Kidney epithelial cell (primary cell): ENCODE measurements around the gene ZNF28. TPM values are rescaled to one million over a fixed set of nuclear protein-coding genes. Genes with fewer than 3 reads are reported as not detected.
"Not testable (repeated sequence)": the region's sequence is repeated elsewhere in the genome, so short reads cannot be mapped to it uniquely, and the experiment has no call there.

Source experiments
- DNase-seq: peaks from one replicate; pipeline ENCODE4 v3.0.0-alpha.2; 2010; ENCODE audit warnings: low read depth
- H3K27me3 ChIP-seq: 2 replicates; pipeline ENCODE4 v1.6.0; 2011; ENCODE audit warnings: low read length; ENCODE audit not compliant: control insufficient read depth, insufficient read depth
- H3K36me3 ChIP-seq: 2 replicates; pipeline ENCODE4 v1.5.1; 2011; ENCODE audit warnings: low read length; ENCODE audit not compliant: control insufficient read depth, insufficient read depth
- H3K4me3 ChIP-seq: 2 replicates; pipeline ENCODE4 v1.5.1; 2011; ENCODE audit warnings: low read depth, mild to moderate bottlenecking, control low read depth, low read length
- total RNA-seq: library from RNA; depleted of rRNA; stranded (reverse); fragments of >200 nt; gene quantifications from 2 replicates; pipeline ENCODE4 v1.2.3, GENCODE V29; 2015
- TF ChIP-seq, protein P1 (sequence below): IDR thresholded peaks from 2 replicates; pipeline ENCODE4 v1.5.1; 2011; ENCODE audit warnings: mild to moderate bottlenecking, moderate library complexity, low read length, control low read depth, inconsistent platforms; ENCODE audit not compliant: insufficient read depth, poor library complexity, severe bottlenecking

ZNF28 gene
- total RNA-seq, 1 donor from 2014 or later: 21.5 TPM

DNA sequence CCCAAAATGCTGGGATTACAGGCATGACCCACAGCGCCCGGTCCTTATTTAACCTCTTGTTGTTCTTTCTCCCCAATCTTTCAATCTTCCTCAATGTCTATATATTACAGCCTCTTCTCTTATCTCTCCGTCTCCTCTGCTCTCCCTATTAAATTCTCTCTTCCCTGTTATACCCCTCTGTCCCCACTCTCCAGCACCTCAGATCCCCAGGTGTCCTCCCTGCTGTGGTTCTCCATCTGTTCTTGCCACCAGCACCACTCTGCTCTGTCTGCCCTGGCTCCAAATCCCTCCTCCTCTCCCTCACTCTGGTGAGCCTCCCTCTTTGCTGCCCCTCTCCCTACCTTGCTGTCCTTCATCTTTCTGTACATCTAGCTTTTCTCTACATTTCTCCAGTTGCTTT is 35.9 kb downstream of the ZNF28 start:
- DNase-seq: no peak
- Histone ChIP-seq H3K36me3 (no peaks in the 10 kb centered on the region), H3K4me3 (no peak overlapping the region), H3K27me3 (no peaks in the 10 kb centered on the region)
- TF ChIP-seq, protein P1, sequence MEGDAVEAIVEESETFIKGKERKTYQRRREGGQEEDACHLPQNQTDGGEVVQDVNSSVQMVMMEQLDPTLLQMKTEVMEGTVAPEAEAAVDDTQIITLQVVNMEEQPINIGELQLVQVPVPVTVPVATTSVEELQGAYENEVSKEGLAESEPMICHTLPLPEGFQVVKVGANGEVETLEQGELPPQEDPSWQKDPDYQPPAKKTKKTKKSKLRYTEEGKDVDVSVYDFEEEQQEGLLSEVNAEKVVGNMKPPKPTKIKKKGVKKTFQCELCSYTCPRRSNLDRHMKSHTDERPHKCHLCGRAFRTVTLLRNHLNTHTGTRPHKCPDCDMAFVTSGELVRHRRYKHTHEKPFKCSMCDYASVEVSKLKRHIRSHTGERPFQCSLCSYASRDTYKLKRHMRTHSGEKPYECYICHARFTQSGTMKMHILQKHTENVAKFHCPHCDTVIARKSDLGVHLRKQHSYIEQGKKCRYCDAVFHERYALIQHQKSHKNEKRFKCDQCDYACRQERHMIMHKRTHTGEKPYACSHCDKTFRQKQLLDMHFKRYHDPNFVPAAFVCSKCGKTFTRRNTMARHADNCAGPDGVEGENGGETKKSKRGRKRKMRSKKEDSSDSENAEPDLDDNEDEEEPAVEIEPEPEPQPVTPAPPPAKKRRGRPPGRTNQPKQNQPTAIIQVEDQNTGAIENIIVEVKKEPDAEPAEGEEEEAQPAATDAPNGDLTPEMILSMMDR: no peak

- not testable (repeated sequence) for H3K36me3 ChIP-seq, DNase-seq, H3K27me3 ChIP-seq, H3K4me3 ChIP-seq
Measured at GRCh38 chr19:52782864-52783263, 38.6 kb downstream of the ZNF28 start.

DNA sequence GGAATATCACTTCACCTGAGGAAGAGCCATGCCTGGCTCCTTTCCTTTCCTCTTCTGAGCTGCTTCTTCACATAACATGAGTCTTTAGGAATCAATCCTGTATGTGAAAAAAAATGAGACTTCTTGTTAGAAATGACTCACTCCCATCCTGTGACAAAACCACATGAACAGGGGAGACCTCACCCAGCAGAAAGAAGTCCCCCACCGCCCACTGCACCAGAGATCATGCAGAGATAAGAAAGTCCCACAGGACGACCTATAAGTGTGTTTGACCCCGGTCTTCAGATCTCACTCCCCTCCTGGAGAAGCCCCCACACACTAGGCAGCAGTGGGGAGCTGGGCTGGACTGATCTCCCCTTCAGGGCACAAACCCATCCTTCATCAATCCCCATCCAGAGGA is 42.6 kb downstream of the ZNF28 start:
- TF ChIP-seq, protein P1: no peak
- Histone ChIP-seq H3K36me3 (no peaks in the 10 kb centered on the region), H3K27me3 (no peaks in the 10 kb centered on the region), H3K4me3 (no peak overlapping the region)
- no peak for DNase-seq

- not testable (repeated sequence) for H3K4me3 ChIP-seq, DNase-seq, H3K36me3 ChIP-seq, H3K27me3 ChIP-seq
Measured at GRCh38 chr19:52756447-52756846, 65.0 kb downstream of the ZNF28 start.

DNA sequence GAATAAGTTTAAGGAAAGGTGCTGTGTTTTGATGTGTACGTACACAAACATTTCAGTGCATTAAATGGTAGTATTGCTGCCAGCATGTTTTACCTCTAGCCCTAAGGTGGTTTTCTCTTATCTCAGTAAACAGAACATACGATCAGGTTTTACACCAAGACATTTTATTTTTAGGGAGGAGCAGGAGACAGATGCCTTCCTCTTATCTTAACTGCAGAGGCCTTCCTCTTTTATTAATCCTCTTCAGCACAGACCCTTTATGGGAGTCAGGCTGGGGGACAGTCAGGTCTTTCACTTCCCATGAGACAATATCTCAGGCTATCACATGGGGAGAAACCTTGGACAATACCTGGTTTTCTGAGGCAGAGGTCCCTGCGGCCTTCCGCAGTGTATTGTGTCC is 71.7 kb downstream of the ZNF28 start:
- no peaks in the 10 kb centered on the region for H3K27me3 ChIP-seq
- no peaks in the 10 kb centered on the region for H3K36me3 ChIP-seq
- DNase-seq: no peak
- TF ChIP-seq, protein P1: no peak
- no peak overlapping the region for H3K4me3 ChIP-seq

GRCh38 chr19:52748336-52748950 is 73.0 kb downstream of the ZNF28 start:
- H3K27me3 ChIP-seq: no peaks in the 10 kb centered on the region
- no peak for DNase-seq
- TF ChIP-seq, protein P1: no peak
- H3K4me3 ChIP-seq: no peak overlapping the region
- H3K36me3 ChIP-seq: no peaks in the 10 kb centered on the region

Other genes starting within 250 kb of the ZNF28 start
- gene ZNF83, start 183.3 kb downstream of the ZNF28 start, total RNA-seq: 60.2 and 60.8 TPM in 2 replicates
- gene ZNF611, start 86.6 kb downstream of the ZNF28 start, total RNA-seq: 13.7 and 16.4 TPM in 2 replicates
- 6.1 and 17.9 TPM in 2 replicates for gene ZNF600, start 34.8 kb downstream of the ZNF28 start, total RNA-seq
- 30.9 and 42.5 TPM in 2 replicates for gene ZNF468, start 36.0 kb upstream of the ZNF28 start, total RNA-seq
- 16.9 and 24.2 TPM in 2 replicates for gene ZNF320, start 76.0 kb upstream of the ZNF28 start, total RNA-seq
- gene ZNF888, start 101.8 kb upstream of the ZNF28 start, total RNA-seq: 4.3 and 5.4 TPM in 2 replicates
- 12.8 and 13.1 TPM in 2 replicates for gene ZNF816, start 141.2 kb upstream of the ZNF28 start, total RNA-seq
- gene ERVV-1, start 192.3 kb upstream of the ZNF28 start, total RNA-seq: not detected in 2 replicates
- gene ERVV-2, start 223.1 kb upstream of the ZNF28 start, total RNA-seq: not detected in 2 replicates